Chondrocyte (in vitro differentiated cells): ENCODE data around the gene TBC1D10A. TPM values are rescaled to one million over a fixed set of nuclear protein-coding genes. Genes with fewer than 3 reads are reported as not detected.
A peak's percentile ranks its signal among the peaks of the same experiment; 100 is the strongest.

Experiments
- DNase-seq: peaks from one replicate; pipeline ENCODE4 v3.0.0; 2021; ENCODE audit warnings: mixed read lengths, low spot score
- H3K27ac Mint-ChIP-seq: one replicate; pipeline ENCODE4 v1.8.0; 2021; ENCODE audit warnings: mild to moderate bottlenecking, moderate library complexity, mixed read lengths; ENCODE audit not compliant: unreplicated experiment
- H3K27me3 Mint-ChIP-seq: 2 replicates; pipeline ENCODE4 v1.8.0; 2021; ENCODE audit warnings: low read depth, mixed read lengths
- H3K36me3 Mint-ChIP-seq: 2 replicates; pipeline ENCODE4 v1.8.0; 2021; ENCODE audit warnings: low read depth, mixed read lengths
- H3K4me1 Mint-ChIP-seq: 2 replicates; pipeline ENCODE4 v1.8.0; 2021; ENCODE audit warnings: low read depth, mild to moderate bottlenecking, mixed read lengths
- H3K4me3 Mint-ChIP-seq: one replicate; pipeline ENCODE4 v1.8.0; 2021; ENCODE audit warnings: mild to moderate bottlenecking, moderate library complexity, mixed read lengths; ENCODE audit not compliant: unreplicated experiment
- H3K9me3 Mint-ChIP-seq: 2 replicates; pipeline ENCODE4 v1.8.0; 2021; ENCODE audit warnings: low read depth, mixed read lengths
- CTCF ChIP-seq: fragments of 200-600 bp; sonication (generic); IDR thresholded peaks from 2 replicates; pipeline ENCODE4 v1.5.0; 2021; ENCODE audit warnings: antibody characterized with exemption, mild to moderate bottlenecking, moderate library complexity
- total RNA-seq: library from RNA; stranded (reverse); gene quantifications from 3 replicates; pipeline ENCODE4 v1.2.1, GENCODE V29; 2021

TBC1D10A gene
- total RNA-seq, 1 donor from 2014 or later, result 26.9 TPM

- Mint-ChIP-seq H3K27me3 (no peaks in the 10 kb centered on the region), H3K36me3 (peaks cover 5% of the 10 kb centered on the region), H3K9me3 (no peaks in the 10 kb centered on the region), H3K4me3 (no peak overlapping the region), H3K27ac (no peak overlapping the region), H3K4me1 (peaks cover 16% of the 10 kb centered on the region)
- DNase-seq, result no peak
- no peak for TF ChIP-seq CTCF
These were observed 46.8 kb downstream of the TBC1D10A start for GRCh38 chr22:30279932-30280331.

- H3K9me3 Mint-ChIP-seq, result no peaks in the 10 kb centered on the region
- no peak overlapping the region for H3K4me3 Mint-ChIP-seq
- no peaks in the 10 kb centered on the region for H3K27me3 Mint-ChIP-seq
- H3K27ac Mint-ChIP-seq, result no peak overlapping the region
- no peak for TF ChIP-seq CTCF
- H3K36me3 Mint-ChIP-seq, result no peaks in the 10 kb centered on the region
- no peak for DNase-seq
- H3K4me1 Mint-ChIP-seq, result peaks cover 16% of the 10 kb centered on the region
These were observed 47.5 kb downstream of the TBC1D10A start for GRCh38 chr22:30279046-30279788.

GRCh38 chr22:30277547-30278344 is 49.0 kb downstream of the TBC1D10A start:
- peak overlapping the region; percentile 31 for H3K4me3 Mint-ChIP-seq
- H3K36me3 Mint-ChIP-seq, result no peaks in the 10 kb centered on the region
- peaks cover 16% of the 10 kb centered on the region for H3K4me1 Mint-ChIP-seq
- H3K27ac Mint-ChIP-seq, result peak overlapping the region; percentile 29
- TF ChIP-seq CTCF, result no peak
- H3K9me3 Mint-ChIP-seq, result no peaks in the 10 kb centered on the region
- no peaks in the 10 kb centered on the region for H3K27me3 Mint-ChIP-seq
- no peak for DNase-seq

- H3K36me3 Mint-ChIP-seq, result no peaks in the 10 kb centered on the region
- H3K4me1 Mint-ChIP-seq, result peaks cover 16% of the 10 kb centered on the region
- H3K27ac Mint-ChIP-seq, result no peak overlapping the region
- no peaks in the 10 kb centered on the region for H3K27me3 Mint-ChIP-seq
- no peak for DNase-seq
- H3K9me3 Mint-ChIP-seq, result no peaks in the 10 kb centered on the region
- TF ChIP-seq CTCF, result no peak
- H3K4me3 Mint-ChIP-seq, result no peak overlapping the region
These were observed 50.7 kb downstream of the TBC1D10A start for GRCh38 chr22:30276039-30276438.

GRCh38 chr22:30275625-30276024 is 51.1 kb downstream of the TBC1D10A start:
- Mint-ChIP-seq H3K27ac (no peak overlapping the region), H3K36me3 (no peaks in the 10 kb centered on the region), H3K27me3 (no peaks in the 10 kb centered on the region), H3K4me3 (no peak overlapping the region), H3K4me1 (peaks cover 15% of the 10 kb centered on the region), H3K9me3 (no peaks in the 10 kb centered on the region)
- DNase-seq, result no peak
- no peak for TF ChIP-seq CTCF
